Measurements from ENCODE around the gene STON2. TPM values are rescaled to one million over a fixed set of nuclear protein-coding genes. Genes with fewer than 3 reads are reported as not detected.

STON2 gene
- total RNA-seq, 1 experiment from 2014 or later: 9.1 TPM

GRCh38 chr14:81350344-81351130 is 49.6 kb downstream of the STON2 start:
- H4K20me1 ChIP-seq (ENCODE audit: insufficient read depth): no peaks in the 10 kb centered on the region
- no peaks in the 10 kb centered on the region for H3F3A ChIP-seq (ENCODE audit: insufficient read depth, low read depth)
- CTCF ChIA-PET: no interaction called here
- TF ChIP-seq, protein P1, sequence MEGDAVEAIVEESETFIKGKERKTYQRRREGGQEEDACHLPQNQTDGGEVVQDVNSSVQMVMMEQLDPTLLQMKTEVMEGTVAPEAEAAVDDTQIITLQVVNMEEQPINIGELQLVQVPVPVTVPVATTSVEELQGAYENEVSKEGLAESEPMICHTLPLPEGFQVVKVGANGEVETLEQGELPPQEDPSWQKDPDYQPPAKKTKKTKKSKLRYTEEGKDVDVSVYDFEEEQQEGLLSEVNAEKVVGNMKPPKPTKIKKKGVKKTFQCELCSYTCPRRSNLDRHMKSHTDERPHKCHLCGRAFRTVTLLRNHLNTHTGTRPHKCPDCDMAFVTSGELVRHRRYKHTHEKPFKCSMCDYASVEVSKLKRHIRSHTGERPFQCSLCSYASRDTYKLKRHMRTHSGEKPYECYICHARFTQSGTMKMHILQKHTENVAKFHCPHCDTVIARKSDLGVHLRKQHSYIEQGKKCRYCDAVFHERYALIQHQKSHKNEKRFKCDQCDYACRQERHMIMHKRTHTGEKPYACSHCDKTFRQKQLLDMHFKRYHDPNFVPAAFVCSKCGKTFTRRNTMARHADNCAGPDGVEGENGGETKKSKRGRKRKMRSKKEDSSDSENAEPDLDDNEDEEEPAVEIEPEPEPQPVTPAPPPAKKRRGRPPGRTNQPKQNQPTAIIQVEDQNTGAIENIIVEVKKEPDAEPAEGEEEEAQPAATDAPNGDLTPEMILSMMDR (conservative IDR thresholded peaks at IDR 0.05): no peak
- no peak for TF ChIP-seq EZH2 (IDR thresholded peaks at IDR 0.05; ENCODE audit: low read depth)
- no TSS peak for BruUV-seq (replicated peaks)
- no peaks in the 10 kb centered on the region for H3K79me2 ChIP-seq (ENCODE audit: low read depth)
- H2AFZ ChIP-seq: no peak overlapping the region
- H3K4me2 ChIP-seq: no peak overlapping the region
- no peaks in the 10 kb centered on the region for H3K36me3 ChIP-seq (ENCODE audit: low read depth)
- POLR2A ChIA-PET (ENCODE audit: unreplicated experiment): no interaction called here
- intact Hi-C loops (cut with micrococcal nuclease; ENCODE audit: unreplicated experiment): no loop called here
- H3K27me3 ChIP-seq (ENCODE audit: insufficient read depth, low read depth): no peaks in the 10 kb centered on the region
- H3K27ac ChIP-seq: no peak overlapping the region
- H3K9me2 ChIP-seq (ENCODE audit: insufficient read depth): no peaks in the 10 kb centered on the region
- no peak for DNase-seq
- H3K4me3 ChIP-seq: no peak overlapping the region
- H3K9me3 ChIP-seq (ENCODE audit: insufficient read depth, low read depth): no peaks in the 10 kb centered on the region
- no peaks in the 10 kb centered on the region for H3K4me1 ChIP-seq (replicated peaks; ENCODE audit: insufficient read depth)

- H3K4me1 ChIP-seq (replicated peaks; ENCODE audit: insufficient read depth): no peaks in the 10 kb centered on the region
- POLR2A ChIA-PET (ENCODE audit: unreplicated experiment): no interaction called here
- CTCF ChIA-PET: no interaction called here
- no peaks in the 10 kb centered on the region for H3K36me3 ChIP-seq (ENCODE audit: low read depth)
- H3K9me2 ChIP-seq (ENCODE audit: insufficient read depth): no peaks in the 10 kb centered on the region
- no peaks in the 10 kb centered on the region for H3K27me3 ChIP-seq (ENCODE audit: insufficient read depth, low read depth)
- TF ChIP-seq EZH2 (IDR thresholded peaks at IDR 0.05; ENCODE audit: low read depth): no peak
- TF ChIP-seq, protein P1 (conservative IDR thresholded peaks at IDR 0.05): no peak
- H4K20me1 ChIP-seq (ENCODE audit: insufficient read depth): no peaks in the 10 kb centered on the region
- H3K79me2 ChIP-seq (ENCODE audit: low read depth): no peaks in the 10 kb centered on the region
- H3K9me3 ChIP-seq (ENCODE audit: insufficient read depth, low read depth): no peaks in the 10 kb centered on the region
- BruUV-seq (replicated peaks): no TSS peak
- H3K27ac ChIP-seq: no peak overlapping the region
- H2AFZ ChIP-seq: no peak overlapping the region
- H3F3A ChIP-seq (ENCODE audit: insufficient read depth, low read depth): no peaks in the 10 kb centered on the region
- no peak for DNase-seq
- intact Hi-C loops (cut with micrococcal nuclease; ENCODE audit: unreplicated experiment): no loop called here
- no peak overlapping the region for H3K4me3 ChIP-seq
- H3K4me2 ChIP-seq: no peak overlapping the region
These were observed 52.1 kb downstream of the STON2 start for GRCh38 chr14:81348061-81348460.

- no peak overlapping the region for H2AFZ ChIP-seq
- BruUV-seq (replicated peaks): no TSS peak
- no peak for TF ChIP-seq EZH2 (IDR thresholded peaks at IDR 0.05; ENCODE audit: low read depth)
- TF ChIP-seq, protein P1 (conservative IDR thresholded peaks at IDR 0.05): no peak
- POLR2A ChIA-PET (ENCODE audit: unreplicated experiment): no interaction called here
- no peaks in the 10 kb centered on the region for H4K20me1 ChIP-seq (ENCODE audit: insufficient read depth)
- intact Hi-C loops (cut with micrococcal nuclease; ENCODE audit: unreplicated experiment): no loop called here
- H3K4me3 ChIP-seq: no peak overlapping the region
- no peaks in the 10 kb centered on the region for H3K9me2 ChIP-seq (ENCODE audit: insufficient read depth)
- no peaks in the 10 kb centered on the region for H3K79me2 ChIP-seq (ENCODE audit: low read depth)
- no peaks in the 10 kb centered on the region for H3K9me3 ChIP-seq (ENCODE audit: insufficient read depth, low read depth)
- no peaks in the 10 kb centered on the region for H3K36me3 ChIP-seq (ENCODE audit: low read depth)
- H3K27ac ChIP-seq: no peak overlapping the region
- no peak for DNase-seq
- H3K4me1 ChIP-seq (replicated peaks; ENCODE audit: insufficient read depth): no peaks in the 10 kb centered on the region
- H3K4me2 ChIP-seq: no peak overlapping the region
- CTCF ChIA-PET: no interaction called here
- no peaks in the 10 kb centered on the region for H3K27me3 ChIP-seq (ENCODE audit: insufficient read depth, low read depth)
- H3F3A ChIP-seq (ENCODE audit: insufficient read depth, low read depth): no peaks in the 10 kb centered on the region
These were observed 54.3 kb downstream of the STON2 start for GRCh38 chr14:81345781-81346180.
